Cardiac septum (tissue), 1 donor: Measurements from ENCODE around the gene TMSB4X. TPM values are rescaled to one million over a fixed set of nuclear protein-coding genes. Genes with fewer than 3 reads are reported as not detected.
"Not testable (repeated sequence)": the region's sequence is repeated elsewhere in the genome, so short reads cannot be mapped to it uniquely, and the experiment has no call there.

ENCODE experiments used
- DNase-seq: peaks from one replicate; pipeline ENCODE4 v3.0.0-alpha.2; 2020; ENCODE audit warnings: low spot score
- intact Hi-C: fragments of 100-400 bp; cut with DNase I; formaldehyde crosslinking; loops from one replicate; pipeline ENCODE4 v1.14.0; 2022
- total RNA-seq: library from RNA; stranded (reverse); fragmentation: NEBNext Ultra II Directional; extraction: Animal tissue kit (Norgen Biotek cat#: 25700); gene quantifications from one replicate; pipeline ENCODE4 v1.2.1, GENCODE V29; 2021
- donor health status: DM: no; HTN: no; CAD: no.

Gene TMSB4X
- total RNA-seq, 1 donor from 2014 or later = 921 TPM

DNA sequence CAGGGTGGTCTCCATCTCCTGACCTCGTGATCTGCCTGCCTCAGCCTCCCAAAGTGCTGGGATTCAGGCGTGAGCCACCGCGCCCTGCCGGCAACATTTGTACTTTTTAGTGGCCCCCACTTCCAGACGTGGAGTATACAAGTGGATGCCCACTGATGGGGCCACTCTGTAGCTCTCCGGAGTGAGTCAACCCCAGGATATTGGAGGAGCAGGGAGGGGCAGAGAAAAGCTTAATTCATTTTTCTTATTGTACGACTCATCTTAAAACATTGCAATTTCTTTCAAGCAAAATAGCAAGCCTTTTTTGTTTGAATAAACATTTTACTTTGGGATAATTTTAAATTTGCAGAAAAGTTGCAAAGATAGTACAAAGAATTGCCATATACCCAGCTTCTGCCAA, 34.9 kb downstream of the TMSB4X start:
- no peak for DNase-seq

DNA sequence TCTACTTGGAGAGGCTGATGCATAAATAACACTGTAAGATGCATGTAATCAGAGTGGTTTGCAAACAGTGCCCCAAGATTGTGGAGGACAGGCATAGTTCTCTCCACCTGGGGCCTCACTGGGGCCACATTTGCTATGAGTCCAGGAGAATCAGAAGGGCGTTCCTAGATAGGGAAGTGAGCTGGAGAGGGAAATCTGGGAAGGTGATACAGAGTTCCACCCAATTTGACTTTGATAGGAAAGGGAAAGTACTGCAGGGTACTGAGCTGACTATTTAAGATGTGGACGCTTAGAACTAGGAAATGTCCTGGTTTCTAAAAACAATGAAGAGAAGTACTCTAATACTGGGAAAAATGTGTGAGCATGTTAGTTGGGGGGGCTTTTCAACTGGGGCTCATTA, 35.6 kb downstream of the TMSB4X start:
- no peak for DNase-seq
- intact Hi-C loops = no loop called here

More for the DNA sequence above, 34.9 kb downstream of the TMSB4X start:
- intact Hi-C loops = no loop called here

DNA sequence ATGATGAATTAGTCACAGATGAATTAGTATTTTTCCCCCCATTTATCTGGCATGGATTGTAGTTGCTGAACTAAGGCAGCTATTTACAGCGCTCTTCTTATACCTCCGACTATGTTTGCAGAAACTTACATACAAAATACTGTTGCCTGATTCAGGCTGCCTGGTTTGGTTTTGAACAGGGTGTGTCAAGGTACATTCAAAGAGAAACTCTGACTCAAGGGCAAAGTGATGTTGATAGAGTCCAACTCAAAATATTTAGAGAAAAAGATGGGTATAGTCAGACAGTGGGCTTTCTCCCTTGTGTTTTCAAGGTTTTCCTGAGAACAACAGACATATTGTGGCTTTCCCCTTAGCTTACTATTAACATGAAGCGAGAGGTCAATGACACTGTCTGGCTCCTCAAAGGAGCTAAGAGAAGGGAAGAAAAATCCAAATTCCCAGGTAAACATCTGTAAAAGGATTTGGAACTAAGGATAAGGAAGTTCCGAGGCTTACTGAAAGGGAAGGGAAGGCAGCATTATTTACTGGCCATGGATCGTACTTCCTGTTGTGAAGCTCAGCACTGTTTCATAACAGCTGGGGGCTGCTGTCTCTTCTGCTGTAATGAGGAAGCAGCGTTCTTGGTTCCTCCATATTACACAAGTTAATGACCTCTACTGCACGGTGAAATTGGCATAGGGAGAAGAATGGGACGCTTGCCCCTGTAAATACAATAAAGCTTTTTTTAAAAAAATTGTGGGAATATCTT, 38.6 kb downstream of the TMSB4X start:
- intact Hi-C loops = no loop called here
- no peak for DNase-seq

DNA sequence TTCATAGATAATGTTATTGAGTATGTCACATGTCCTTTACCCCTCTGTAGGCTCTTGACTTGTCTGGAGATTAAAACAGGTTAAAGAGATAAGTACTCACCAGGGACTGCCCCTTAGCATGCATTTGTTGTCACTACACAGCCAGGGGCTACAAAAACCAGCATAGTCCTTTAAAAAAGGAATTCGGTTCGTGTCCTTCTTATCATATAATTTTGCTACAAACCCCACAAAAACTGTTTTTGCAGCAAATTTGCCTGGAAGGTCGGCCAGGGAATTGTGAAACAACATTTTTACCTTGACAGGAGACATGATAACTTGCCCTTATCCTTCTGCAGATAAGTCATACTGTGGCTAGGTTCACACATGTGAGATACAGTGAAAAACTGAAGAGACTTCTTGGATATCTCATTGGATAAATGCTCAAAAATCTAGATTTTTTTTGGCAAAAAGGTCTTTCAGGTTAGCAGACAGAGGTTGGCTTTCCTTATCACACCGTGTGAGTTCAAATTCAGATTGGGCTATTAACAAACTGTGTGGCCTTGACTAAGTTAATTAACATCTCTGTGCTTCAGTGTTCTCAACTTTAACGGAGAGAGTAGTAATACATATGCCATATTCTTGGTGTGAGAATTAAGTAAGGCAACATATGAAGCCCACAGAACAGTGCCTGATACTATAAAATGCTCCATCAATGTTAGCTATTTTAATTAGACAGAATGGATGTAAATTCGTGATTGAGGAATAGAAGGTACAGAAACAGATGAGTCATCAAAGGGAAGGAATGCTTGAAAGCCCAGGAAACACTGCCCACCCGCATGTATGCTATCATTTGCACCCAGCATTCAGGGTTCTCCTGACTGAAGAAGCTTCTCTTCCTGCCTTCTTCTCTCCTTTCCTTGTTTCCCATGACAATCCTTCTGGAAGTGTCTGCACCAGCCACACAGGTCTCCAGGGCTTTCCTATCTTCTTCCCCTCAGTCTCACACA, 39.5 kb downstream of the TMSB4X start:
- no peak for DNase-seq
- intact Hi-C loops = no loop called here

DNA sequence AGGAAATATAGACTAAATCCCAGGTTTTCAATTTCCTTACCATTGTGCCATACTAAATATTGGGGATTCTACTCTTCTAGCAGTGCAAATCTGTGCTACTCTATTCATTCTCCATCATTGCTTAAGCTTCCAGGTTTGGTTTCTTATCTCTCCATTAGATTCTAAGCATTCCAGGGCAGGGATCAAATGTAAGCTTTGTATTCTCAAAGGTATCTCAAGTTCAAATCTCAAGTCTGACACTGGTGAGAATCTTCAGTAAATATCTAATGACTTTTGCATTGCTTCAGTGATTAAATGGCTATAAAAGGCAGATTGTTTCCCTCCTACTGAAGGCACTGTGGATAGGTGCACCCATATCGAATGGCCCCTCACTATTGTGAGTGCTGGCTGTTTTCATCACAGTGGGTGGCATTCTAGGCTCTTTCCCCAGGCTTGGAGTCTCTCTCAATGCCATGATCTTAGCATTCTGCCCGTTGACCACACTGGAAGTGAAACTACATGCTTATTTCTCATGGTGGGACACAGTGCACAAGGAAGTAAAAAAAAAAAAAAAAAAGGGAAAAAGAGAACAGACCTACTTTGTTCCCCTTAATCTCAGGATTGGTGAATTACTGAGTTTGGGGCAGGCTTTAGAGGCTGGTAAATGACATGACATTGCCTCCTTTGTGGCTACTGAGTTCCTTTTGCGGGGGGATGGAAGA, 40.8 kb downstream of the TMSB4X start:
- no peak for DNase-seq
- intact Hi-C loops = no loop called here

DNA sequence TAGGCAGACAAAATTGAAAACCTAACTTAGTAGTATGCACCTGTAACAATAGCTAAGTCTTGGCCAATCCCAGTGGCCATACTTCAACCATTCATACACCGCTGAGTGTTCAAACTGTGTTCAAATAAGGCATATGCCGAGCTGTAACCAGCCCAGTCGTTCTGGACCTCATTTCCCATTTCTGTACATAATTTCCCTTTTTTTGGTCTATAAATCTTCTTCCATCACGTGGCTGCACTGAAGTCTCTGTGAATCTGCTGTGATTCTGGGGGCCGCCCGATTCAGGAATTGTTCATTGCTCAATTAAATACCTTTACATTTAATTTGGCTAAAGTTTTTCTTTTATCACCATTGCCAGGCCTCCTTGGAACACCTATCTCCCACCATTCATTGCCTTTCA, 41.8 kb downstream of the TMSB4X start:
- intact Hi-C loops, DNase-seq: not testable (repeated sequence)

DNA sequence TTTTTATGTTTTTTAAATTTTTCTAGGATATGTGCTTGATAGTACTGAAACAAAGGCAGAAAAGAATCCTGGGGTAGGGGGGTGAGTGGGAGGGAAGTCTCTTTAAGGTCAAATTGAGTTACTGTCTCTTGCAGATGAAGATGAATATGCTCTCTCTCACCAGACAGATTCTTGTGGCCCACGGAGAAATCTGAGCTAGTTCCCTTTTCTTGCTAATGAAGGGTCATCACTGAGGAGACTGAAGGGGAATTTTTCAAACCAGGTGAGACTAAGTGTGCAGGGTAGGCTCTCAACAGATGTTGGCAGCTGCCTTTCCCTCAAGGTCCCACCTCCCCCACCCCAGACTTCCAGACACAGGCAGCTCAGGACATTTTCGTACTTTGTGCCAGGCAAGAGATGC, 48.0 kb downstream of the TMSB4X start:
- intact Hi-C loops = no loop called here
- no peak for DNase-seq

DNA sequence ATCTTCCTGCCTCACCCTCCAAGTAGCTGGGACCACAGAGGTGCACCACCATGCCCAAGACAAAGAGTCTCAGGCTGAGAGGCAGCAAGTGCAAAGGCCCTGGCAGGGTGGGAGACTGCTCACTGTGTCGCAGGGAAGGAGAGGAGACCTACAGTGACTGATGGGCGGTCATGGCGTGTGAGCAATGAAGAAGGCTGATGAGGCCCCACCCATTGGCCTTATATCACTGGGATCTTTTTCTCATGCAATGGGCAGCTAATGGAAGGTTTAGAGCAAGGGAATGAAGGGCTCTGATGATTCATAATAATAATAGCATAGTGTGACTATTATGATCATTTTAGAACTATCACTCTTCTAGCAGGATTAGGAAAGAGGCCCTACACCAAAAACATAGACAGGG, 48.7 kb downstream of the TMSB4X start:
- no peak for DNase-seq
- intact Hi-C loops = no loop called here

DNA sequence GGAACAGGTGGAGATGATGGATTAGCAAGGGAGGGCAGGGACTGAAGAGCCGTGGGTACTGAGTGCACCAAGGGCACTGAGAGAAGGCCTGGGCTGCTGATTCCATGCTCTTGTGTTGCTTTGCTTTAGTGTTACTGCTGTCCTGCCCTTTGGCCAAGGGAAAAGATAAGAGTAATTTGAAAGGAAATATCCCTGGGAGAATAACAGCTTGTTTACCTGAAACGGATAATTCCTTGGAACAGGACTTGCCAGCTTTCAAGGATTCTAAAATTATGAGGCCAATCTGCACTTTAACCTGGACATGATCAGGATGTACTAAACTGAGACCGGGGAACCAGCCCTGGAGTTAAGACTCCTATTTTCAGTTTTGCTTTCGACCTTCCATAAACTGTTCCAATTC, 49.1 kb downstream of the TMSB4X start:
- DNase-seq = no peak
- intact Hi-C loops = no loop called here

DNA sequence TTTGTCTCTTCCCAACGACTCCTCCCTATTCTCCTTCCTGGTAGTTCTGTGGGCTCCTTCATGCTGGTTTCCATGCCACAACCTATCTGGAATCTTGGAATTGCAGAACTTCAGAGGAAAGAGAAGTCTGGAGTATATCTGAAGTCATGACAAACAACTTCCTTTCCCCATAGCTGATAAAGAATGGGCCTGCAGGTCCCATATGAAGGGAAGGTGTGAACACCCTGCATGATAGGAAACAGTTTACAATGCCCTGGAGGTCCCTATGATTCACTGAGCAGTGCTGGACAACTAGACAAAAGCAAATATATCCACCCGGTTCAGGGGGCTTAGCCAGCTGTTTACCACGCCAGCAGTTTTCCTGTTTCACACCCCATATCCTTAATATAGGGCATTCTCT, 50.1 kb downstream of the TMSB4X start:
- intact Hi-C loops = loop anchor here (5.0 kb wide), 1 partner anchor 43 kb away; no protein-coding TSS in a partner anchor
- no peak for DNase-seq

Other genes with a start within 250 kb of the TMSB4X start
- gene PRPS2, start 183.7 kb upstream of the TMSB4X start, total RNA-seq = 2.8 TPM
- gene TLR7, start 108.0 kb upstream of the TMSB4X start, total RNA-seq = 0.92 TPM
- 0.65 TPM for gene TLR8, start 68.5 kb upstream of the TMSB4X start, total RNA-seq
- gene FAM9C, start 69.5 kb downstream of the TMSB4X start, total RNA-seq = not detected